Hematopoietic multipotent progenitor cell treated with erythropoietin and hydrocortisone succinate and interleukin-3 and kit ligand, for 15 days (in vitro differentiated cells): Measurements from ENCODE around the gene NTSR2.

ENCODE experiments used
- DNase-seq: peaks from one replicate; pipeline ENCODE4 v3.0.0-alpha.2; 2015; ENCODE audit warnings: low spot score

The NTSR2 gene

GRCh38 chr2:11657646-11658045 lies 12.3 kb downstream of the NTSR2 start:
- DNase-seq, result no peak

DNA sequence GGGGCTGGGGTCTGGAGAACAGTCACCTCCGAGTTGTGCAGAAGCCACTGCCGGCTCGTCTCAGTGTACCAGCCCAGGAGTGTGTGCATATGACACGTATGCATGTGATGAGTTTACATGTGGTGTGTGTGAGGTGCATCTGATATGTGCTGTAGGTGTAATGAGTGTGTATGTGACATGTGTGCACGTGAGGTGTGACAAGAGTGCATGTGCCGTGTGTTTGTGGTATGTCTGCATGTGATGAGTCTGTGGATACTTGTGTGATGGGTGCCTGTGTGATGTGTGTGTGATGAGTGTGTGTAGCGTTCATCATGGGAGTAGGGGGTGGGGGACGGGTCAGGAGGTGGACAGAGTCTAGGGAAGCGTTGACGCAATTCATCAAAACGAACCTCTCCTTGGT lies 12.8 kb downstream of the NTSR2 start:
- no peak for DNase-seq

DNA sequence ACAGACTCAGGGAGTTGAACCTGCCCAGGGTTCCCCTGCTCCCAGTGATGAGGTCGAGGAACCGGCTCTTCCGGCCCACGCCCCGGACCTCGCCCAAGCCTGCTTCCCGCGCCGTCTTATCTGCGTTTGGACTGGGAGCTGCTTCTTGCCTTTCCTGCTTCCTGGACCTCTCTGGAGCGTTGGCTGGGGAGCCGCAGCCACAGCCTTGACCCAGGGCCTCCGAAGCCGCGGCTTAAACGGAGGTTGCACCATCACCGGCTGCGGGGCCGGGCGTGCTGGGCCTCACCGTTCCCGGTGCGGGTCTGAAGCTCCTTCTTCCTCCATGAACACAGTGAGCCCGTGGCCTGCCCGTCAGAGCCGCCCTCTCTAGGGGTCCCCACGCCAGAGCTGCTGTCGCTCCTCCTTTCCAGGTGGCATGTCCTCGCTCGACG lies 13.3 kb downstream of the NTSR2 start:
- DNase-seq, result no peak

- no peak for DNase-seq
These were observed 13.7 kb downstream of the NTSR2 start for GRCh38 chr2:11656252-11656651.

DNA sequence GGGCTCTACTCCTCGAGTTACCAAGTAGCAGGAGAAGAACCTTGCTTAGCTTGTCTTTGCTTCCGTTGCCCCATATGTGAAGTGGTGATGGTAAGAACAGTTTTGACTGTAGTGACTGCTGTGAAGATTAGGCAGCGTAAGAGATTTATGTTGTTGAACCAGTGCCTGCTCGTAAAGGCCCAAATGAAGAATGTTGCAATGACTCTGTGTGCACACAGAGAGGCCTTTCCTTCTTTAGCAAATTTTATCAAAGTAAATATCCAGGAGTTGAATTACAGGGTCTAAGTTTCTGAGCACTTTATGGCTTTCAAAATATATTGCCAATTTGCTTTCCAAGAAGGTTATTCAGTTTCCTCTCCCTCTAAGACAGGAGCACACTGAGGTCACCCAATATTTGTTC lies 14.5 kb downstream of the NTSR2 start:
- no peak for DNase-seq

DNA sequence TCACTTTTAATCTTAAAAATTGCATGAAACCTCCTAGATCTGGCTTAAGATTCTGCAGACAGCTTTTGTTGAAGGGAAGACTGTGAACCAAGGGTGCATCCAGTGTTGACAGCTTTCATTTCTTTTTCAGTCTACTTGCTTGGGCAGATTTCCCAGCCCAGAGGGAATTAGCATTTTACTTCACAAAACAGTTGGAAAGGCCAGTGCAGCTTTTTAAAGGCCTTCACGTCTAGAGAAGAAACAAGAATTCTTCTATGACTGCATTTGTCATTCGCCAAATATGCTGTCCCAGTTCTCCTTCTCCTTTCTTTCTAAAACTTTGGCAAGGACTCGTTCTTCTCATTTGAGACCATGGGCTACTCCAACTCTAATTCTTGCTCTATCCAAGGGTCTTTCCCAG lies 17.4 kb downstream of the NTSR2 start:
- DNase-seq, result no peak

- DNase-seq, result no peak
These were observed 18.0 kb downstream of the NTSR2 start for GRCh38 chr2:11651856-11652548.

DNA sequence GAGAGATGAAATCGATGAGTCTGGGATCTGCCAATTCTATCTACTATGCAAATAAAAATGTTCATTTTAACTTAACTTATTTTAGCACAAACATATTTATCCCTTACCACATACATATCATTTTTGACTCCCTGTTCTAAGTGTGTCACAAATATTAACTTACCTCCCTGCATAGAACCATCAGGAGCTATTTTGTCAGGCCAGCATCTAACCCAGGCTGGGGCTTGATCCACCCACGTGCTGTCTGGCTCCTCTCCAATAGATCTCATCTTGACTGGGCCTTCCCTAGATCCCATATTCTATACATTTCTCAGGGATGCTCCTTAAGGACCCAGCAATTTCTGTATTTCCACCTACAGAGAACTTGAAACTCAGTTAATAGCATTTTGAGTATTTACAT lies 20.9 kb downstream of the NTSR2 start:
- DNase-seq, result no peak

DNA sequence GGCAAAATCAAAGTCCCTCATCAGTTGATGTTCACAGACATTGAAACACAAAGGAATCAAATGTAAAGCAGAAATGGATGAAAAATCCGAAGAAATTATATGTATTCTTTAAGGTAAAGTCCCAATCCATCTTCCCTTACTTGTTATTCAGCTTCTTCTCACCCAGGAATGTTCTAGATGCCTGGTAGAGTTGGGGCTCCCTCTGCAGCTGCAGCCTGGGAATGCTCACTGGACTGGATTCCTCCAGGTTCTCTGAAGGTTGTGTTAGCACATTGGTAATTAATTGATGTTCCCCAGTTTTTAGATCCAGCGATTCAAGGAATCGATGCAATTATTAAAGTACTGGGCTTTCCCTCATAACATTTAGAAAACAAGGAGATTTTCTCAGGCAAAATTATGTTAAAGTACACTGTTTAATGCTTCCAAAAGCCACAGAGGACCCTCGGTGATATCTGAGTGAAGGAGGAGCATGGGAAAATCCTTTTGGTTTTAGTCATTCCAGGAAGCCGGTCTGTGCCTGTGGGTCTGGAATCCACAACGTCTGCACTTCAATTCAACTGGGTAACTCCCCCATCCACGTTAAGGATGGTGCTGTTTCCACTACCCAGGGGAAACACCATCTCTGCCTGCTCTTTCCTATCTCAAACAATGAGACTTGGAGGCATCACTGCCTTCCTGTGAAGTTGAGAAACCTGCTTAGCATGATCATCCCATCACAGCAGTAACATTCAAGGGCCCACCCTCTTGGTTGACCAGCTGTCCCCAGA lies 22.0 kb downstream of the NTSR2 start:
- no peak for DNase-seq

DNA sequence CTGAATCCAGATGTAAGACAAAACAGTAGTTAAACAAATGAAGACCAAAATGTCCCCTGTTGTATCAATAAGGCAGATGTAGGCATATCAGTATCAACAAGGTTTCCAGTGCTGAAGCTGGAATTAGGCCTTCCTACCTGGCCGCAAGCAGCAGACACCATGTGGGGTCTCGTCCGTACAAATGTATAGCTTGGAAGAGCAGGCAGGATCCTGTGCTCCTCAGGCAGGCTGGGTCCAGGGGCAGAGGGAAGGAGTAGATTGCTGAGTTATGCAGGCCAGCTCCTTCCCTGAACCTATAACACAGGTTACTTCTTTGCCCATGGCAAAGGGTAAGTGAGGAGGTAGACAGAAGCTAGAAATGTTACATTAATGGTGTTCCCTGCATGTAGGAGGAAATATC lies 23.5 kb downstream of the NTSR2 start:
- no peak for DNase-seq

DNA sequence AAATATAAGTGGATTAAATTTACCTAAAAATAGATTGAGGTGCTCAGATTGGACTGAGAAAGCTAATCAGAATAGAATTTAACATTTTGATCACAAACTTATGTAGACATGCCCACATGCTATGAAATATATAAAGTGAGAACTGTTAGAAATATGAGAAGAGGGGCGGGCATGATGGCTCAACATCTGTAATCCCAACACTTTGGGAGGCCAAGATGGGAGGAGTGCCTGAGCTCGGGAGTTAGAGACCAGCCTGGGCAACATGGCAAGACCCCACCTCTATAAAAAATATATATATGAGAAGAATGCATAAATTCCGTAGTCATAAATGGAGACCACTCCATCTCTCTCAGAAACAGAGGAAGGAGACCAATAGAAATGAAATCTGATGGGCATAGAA lies 25.7 kb downstream of the NTSR2 start:
- no peak for DNase-seq

- DNase-seq, result no peak
These were observed 27.0 kb downstream of the NTSR2 start for GRCh38 chr2:11642972-11643371.

DNA sequence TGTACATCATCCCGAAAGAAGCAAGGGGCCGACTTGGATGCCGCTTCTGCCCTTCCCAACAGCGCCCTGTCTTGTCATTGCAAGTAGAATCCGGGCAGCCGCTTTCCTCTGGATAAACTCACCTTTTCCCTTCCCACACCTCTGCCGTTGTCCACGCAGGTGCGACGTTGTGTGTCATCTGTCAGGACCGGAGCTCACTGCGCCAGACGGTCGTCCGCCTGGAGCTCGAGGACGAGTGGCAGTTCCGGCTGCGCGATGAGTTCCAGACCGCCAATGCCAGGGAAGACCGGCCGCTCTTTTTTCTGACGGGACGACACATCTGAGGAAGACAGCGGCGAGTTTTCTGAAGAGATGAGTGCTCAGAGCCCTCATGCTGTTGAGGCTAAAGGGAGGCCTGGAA lies 29.9 kb downstream of the NTSR2 start:
- no peak for DNase-seq

GRCh38 chr2:11639503-11639902 lies 30.5 kb downstream of the NTSR2 start:
- no peak for DNase-seq

DNA sequence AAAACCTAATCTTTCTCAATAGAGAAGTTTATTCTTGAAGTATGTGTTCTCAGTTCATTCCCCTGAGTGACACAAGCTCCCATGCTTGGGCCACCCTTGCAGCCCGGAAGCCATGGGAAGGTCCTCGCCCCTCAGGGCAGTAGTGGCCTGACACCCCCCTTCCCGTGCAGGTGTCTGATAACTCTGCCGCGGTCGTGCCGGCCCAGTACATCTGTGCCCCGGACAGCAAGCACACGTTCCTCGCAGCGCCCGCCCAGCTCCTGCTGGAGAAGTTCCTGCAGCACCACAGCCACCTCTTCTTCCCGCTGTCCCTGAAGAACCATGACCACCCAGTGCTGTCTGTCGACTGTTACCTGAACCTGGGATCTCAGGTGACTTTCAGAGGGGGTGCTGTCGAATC lies 32.4 kb downstream of the NTSR2 start:
- DNase-seq, result no peak

DNA sequence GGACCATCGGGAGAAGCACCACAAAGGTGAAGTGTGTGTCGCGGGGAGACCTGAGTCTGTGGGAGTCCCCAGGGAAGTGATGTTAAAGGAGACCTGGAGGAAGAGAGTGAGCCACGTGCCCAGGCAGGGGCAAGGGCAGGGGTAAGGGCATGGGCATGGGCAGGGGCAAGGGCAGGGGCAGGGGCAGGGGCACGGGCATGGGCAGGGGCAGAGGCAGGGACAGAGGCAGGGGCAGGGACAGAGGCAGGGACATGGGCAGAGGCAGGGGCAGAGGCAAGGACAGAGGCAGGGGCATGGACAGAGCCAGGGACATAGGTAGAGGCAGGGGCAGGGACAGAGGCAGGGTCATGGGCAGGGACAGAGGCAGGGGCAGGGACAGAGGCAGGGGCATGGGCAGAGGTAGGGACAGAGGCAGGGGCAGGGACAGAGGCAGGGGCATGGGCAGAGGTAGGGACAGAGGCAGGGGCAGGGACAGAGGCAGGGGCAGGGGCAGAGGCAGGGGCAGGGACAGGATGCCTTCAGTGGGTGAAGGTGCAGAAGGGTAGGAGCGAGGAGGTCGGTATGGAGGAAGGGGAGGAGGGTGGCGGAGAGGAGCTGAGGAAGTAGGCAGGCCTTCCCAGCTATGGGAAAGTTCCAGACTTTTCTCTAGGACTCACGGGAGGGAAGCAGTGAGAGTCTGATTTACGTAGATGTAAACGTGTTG lies 33.3 kb downstream of the NTSR2 start:
- no peak for DNase-seq

- DNase-seq, result no peak
These were observed 34.9 kb downstream of the NTSR2 start for GRCh38 chr2:11635141-11635540.

GRCh38 chr2:11634584-11634983 lies 35.4 kb downstream of the NTSR2 start:
- DNase-seq, result no peak

GRCh38 chr2:11633923-11634478 lies 36.0 kb downstream of the NTSR2 start:
- no peak for DNase-seq

GRCh38 chr2:11631462-11631861 lies 38.5 kb downstream of the NTSR2 start:
- no peak for DNase-seq

DNA sequence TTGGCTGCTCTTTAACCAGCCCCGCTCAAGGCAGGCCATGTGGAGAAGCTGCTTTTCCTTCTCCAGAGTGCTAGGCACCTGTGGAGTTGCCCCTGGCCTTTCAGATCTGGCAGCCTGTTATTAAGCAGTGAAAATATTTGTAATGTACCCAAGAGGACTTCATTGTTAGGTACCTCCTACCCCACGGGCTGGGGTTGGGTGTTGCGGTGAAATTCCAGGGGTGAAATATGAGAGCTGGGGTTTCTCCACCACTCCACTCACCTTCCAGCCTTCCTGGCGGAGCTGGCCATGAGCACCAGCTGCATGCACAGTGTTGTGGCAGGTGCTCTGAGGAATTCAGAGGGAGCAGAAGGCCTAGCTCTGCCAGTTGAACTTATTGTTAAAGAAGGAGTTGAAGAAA lies 39.1 kb downstream of the NTSR2 start:
- no peak for DNase-seq

DNA sequence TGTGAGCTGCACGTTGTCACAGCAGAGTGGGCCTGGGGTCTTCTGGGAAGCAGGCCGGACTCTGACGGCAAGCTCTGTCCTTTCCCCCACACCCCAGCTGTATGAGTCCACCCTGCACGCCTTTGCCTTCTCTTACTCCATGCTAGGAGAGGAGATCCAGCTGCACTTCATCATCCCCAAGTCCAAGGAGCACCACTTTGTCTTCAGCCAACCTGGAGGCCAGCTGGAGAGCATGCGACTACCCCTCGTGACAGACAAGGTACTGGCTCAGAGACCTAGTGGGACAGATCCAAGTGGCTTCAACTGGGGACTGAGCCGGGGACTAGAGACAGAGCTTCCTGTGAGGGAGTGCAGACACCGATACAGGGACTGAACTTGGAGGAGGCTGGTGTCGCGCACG lies 40.1 kb downstream of the NTSR2 start:
- no peak for DNase-seq

DNA sequence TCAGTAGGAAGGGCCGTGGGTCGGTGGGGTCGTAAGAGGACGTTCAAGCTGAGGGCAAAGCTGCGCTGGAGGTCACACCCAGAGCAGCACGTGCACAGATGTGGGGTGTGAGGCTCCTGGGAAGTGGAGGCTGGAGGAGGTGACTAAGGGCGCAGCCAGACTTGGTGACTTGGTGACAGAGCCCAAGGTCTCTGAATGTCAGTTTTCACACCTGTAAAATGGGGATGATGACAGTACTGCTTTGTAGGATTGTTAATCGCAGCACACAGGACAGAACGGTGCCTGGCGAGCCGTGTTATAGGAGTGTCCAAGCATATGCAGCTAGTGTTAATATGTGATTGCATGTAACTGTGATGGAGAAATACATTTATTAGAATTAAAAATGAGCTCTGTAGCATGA lies 40.8 kb downstream of the NTSR2 start:
- DNase-seq, result no peak
